ENCODE measurements around the gene ABO.
"Not testable (repeated sequence)": the region's sequence is repeated elsewhere in the genome, so short reads cannot be mapped to it uniquely, and the experiment has no call there.

GRCh38 chr9:133269136-133269535, 5.9 kb downstream of the ABO start:
- TF ChIP-seq CTCF, POLR2A (IDR thresholded peaks at IDR 0.05): not testable (repeated sequence)
